ENCODE results near the gene TCF19.

The TCF19 gene

DNA sequence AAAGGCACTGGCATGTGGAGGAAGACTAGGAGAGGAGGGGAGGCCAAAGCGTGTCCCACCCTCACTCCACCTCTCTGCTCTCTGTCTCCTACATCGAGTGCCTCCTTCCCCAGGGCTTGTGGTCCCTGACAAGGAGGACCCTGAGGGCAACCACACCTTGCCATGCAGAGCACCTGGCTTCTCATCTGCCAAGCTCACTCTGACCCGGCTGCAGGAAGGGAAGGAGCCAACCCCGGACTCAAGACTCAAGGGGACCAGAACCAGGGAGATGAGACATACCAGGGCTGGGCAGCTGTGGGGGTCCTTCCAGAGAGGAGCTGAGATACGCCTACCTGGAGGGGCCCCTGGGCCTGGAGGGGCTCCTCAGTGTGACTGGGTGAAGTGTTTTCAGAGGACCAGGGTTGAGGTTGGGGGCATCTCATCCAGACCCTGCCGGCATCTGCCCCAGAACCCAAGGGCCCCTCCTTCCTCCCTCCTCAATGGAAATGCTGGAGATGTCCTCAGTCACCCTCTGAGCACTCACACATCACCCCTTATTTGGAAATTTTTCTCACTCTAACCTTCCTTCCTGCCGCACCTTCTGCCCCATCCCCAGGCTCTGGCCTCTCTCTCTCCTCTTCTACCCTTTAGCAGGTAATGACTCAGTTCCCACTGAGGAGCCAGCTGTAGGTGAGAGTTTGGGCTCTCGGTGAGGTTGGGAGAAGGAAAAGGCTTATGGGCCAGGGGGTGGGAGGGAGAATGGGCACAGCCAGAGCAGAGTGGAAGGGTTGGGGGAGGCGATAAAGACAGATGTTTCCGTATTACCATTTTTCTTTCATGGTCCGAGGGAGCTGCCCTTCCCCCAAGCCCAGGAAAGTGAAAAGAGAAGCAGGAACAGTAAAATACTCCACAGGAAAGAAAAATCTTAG lies 44.1 kb downstream of the TCF19 start:
- H3K27ac ChIP-seq, result peak overlapping the region; percentile 84
- TF ChIP-seq ZFX (IDR thresholded peaks at IDR 0.05; ENCODE audit: borderline replicate concordance), result no peak
- TF ChIP-seq, protein P1, sequence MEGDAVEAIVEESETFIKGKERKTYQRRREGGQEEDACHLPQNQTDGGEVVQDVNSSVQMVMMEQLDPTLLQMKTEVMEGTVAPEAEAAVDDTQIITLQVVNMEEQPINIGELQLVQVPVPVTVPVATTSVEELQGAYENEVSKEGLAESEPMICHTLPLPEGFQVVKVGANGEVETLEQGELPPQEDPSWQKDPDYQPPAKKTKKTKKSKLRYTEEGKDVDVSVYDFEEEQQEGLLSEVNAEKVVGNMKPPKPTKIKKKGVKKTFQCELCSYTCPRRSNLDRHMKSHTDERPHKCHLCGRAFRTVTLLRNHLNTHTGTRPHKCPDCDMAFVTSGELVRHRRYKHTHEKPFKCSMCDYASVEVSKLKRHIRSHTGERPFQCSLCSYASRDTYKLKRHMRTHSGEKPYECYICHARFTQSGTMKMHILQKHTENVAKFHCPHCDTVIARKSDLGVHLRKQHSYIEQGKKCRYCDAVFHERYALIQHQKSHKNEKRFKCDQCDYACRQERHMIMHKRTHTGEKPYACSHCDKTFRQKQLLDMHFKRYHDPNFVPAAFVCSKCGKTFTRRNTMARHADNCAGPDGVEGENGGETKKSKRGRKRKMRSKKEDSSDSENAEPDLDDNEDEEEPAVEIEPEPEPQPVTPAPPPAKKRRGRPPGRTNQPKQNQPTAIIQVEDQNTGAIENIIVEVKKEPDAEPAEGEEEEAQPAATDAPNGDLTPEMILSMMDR (IDR thresholded peaks at IDR 0.05), result no peak

GRCh38 chr6:31203345-31203979 lies 45.1 kb downstream of the TCF19 start:
- TF ChIP-seq ZFX (IDR thresholded peaks at IDR 0.05; ENCODE audit: borderline replicate concordance), result no peak
- TF ChIP-seq, protein P1 (IDR thresholded peaks at IDR 0.05), result no peak
- H3K27ac ChIP-seq, result peak overlapping the region; percentile 84

GRCh38 chr6:31204751-31205145 lies 46.4 kb downstream of the TCF19 start:
- H3K27ac ChIP-seq, result peak overlapping the region; percentile 84

GRCh38 chr6:31205638-31206037 lies 47.2 kb downstream of the TCF19 start:
- TF ChIP-seq ZFX (IDR thresholded peaks at IDR 0.05; ENCODE audit: borderline replicate concordance), result no peak
- TF ChIP-seq, protein P1 (IDR thresholded peaks at IDR 0.05), result no peak
- no peak overlapping the region for H3K27ac ChIP-seq

More at GRCh38 chr6:31204751-31205145, 46.4 kb downstream of the TCF19 start:
- TF ChIP-seq, protein P1 (IDR thresholded peaks at IDR 0.05), result no peak
- TF ChIP-seq ZFX (IDR thresholded peaks at IDR 0.05; ENCODE audit: borderline replicate concordance), result no peak

DNA sequence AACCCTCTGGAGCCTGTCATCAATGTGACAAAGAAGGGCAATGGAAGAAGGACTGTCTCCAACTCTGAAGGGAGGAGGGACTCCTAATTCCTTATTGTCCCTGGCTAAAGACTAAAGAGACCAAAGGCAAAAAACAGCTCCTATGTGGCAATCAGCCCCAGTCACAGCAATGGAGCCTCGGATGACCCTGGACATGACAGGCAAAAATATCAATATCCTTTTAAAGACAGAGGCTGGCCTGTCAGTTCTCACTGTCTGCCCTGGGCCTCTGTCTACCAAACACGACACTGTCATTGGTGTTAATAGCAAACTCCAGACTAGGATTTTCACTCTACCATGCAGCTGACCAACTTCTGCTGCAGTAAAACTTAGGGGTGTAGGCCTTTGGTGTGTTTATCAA lies 50.1 kb downstream of the TCF19 start:
- H3K27ac ChIP-seq, result no peak overlapping the region
- TF ChIP-seq, protein P1 (IDR thresholded peaks at IDR 0.05), result no peak
- TF ChIP-seq ZFX (IDR thresholded peaks at IDR 0.05; ENCODE audit: borderline replicate concordance), result no peak

GRCh38 chr6:31209137-31209536 lies 50.7 kb downstream of the TCF19 start:
- TF ChIP-seq ZFX (IDR thresholded peaks at IDR 0.05; ENCODE audit: borderline replicate concordance), result no peak
- TF ChIP-seq, protein P1 (IDR thresholded peaks at IDR 0.05), result no peak
- no peak overlapping the region for H3K27ac ChIP-seq

DNA sequence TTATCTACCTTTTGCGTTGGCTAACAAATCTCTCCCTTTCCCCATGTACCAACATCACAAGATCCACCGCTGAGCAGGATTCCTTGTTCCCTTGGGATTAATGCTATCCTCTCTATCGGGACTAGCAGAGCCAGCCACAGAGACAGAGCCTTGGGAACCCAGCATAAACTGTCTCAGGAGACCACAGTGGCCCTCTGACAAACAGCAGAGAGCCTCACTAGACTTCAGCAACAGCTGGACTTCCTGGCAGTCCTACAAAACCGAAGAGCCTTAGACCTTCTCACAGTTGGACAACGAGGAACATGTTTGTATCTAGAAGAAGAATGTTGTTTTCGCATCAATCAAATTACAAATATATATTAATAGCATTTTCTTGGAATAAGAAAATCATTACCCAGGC lies 51.7 kb downstream of the TCF19 start:
- TF ChIP-seq ZFX (IDR thresholded peaks at IDR 0.05; ENCODE audit: borderline replicate concordance), result no peak
- TF ChIP-seq, protein P1 (IDR thresholded peaks at IDR 0.05), result no peak
- H3K27ac ChIP-seq, result no peak overlapping the region
